Measurements from ENCODE around the gene TFF3. TPM values are rescaled to one million over a fixed set of nuclear protein-coding genes. Genes with fewer than 3 reads are reported as not detected.

Gene TFF3
- total and polyA plus RNA-seq, 2 of the 13 experiments (the other 11 are each of a cell fraction or from before 2014, with no cell fraction given), result 14.2 to 26.9 TPM

- TF ChIP-seq ZBTB40 (IDR thresholded peaks at IDR 0.05) (no peak), ZBTB40 (CRISPR knock-in tag; IDR thresholded peaks at IDR 0.05) (no peak), JUNB (CRISPR knock-in tag; IDR thresholded peaks at IDR 0.05; ENCODE audit: borderline replicate concordance) (no peak), ZNF784 (CRISPR knock-in tag; IDR thresholded peaks at IDR 0.05; ENCODE audit: borderline replicate concordance) (no peak), HMG20B (CRISPR knock-in tag; conservative IDR thresholded peaks at IDR 0.05) (no peak), BRCA1 (CRISPR knock-in tag; IDR thresholded peaks at IDR 0.05) (no peak), ZNF841 (CRISPR knock-in tag; IDR thresholded peaks at IDR 0.05; ENCODE audit: borderline replicate concordance) (no peak), IKZF4 (CRISPR knock-in tag; IDR thresholded peaks at IDR 0.05; ENCODE audit: borderline replicate concordance, low read depth, not compliant biosample characterization) (no peak), SAFB2 (CRISPR knock-in tag; IDR thresholded peaks at IDR 0.05; ENCODE audit: borderline replicate concordance, low read depth) (no peak)
Measured at GRCh38 chr21:42316891-42317290, 1.7 kb upstream of the TFF3 start (continued).
